HG02642 (cell line): Measurements from ENCODE around the gene STARD7.

Experiments
- ATAC-seq: cut with Tn5 transposase; IDR thresholded peaks from one replicate; pipeline ENCODE4 v1.9.1; 2021; ENCODE audit warnings: mild to moderate bottlenecking; ENCODE audit not compliant: unreplicated experiment, poor library complexity

Gene STARD7

DNA sequence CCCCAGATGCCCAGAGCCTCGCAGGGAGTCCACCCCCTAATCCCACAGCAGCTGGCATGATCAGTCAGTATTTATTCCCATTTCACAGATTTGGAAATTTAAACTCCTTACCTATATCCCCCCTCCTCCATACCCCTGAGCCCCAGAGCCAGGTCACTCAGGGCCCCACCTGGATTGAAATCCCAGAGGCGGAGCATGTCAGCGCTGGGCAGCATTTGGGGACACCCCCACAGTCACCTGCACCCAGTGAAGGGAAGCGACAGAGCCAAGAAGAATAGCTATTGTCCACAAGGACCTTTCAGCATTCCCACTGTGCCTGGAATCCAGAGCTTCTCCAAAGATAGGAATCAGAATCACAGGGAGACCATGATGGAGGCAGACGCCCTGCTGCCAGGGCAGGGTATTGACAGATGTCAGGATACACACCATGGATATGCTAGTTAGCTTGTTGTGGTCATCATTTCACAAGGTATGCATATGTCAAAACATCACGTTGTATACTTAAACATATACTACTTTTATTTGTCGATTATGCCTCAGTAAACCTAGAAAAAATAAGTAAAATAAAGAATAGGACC, 69.4 kb downstream of the STARD7 start:
- no peak for ATAC-seq

DNA sequence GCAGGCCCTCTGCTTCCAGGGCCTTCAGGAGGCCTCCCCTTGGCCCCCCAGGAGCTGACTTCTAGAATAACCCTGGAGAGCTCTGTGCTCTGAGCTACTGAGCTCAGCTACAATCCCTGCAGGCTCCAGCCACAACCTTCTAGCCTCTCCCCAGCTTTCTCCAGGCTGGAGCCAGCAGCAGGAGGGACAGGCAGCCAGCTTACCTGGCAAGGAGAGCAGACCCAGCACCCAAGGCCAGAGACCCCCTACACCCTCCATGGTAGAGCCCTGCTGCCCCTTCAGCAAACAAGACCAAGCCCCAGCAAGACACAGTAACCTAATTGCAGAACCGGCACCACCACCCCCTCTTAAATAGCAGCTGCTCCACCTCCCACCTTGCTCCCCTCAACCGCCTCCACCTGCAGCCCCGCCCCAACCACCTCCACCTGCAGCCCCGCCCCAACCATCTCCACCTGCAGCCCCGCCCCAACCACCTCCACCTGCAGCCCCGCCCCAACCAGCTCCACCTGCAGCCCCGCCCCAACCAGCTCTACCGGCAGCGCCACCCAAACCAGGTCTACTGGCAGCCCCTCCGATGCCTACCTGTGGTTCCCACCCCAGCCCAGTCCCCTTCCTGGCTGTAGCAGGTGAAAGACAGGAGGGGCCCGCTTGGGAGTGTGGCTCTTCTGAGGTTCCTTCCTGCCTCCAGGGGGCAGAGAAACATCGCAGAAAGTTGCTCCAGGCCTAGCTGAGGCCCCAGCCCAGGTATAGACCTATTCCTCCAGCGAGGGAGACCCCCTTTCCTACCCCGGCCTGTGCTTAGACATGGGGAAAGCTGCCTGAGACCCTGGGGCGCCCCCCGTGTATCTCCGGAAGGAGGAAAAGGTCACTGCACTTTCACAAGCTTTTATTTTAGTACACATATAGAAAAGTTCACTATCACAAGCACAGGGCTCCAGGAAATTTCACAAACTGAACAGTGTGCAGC, 70.2 kb downstream of the STARD7 start, which contains the start of gene ASTL:
ASTL (minus strand) TSS at position 324 of the 967 bp plus-strand sequence; CDS start at position 258, 66 bp downstream.
- no peak for ATAC-seq

DNA sequence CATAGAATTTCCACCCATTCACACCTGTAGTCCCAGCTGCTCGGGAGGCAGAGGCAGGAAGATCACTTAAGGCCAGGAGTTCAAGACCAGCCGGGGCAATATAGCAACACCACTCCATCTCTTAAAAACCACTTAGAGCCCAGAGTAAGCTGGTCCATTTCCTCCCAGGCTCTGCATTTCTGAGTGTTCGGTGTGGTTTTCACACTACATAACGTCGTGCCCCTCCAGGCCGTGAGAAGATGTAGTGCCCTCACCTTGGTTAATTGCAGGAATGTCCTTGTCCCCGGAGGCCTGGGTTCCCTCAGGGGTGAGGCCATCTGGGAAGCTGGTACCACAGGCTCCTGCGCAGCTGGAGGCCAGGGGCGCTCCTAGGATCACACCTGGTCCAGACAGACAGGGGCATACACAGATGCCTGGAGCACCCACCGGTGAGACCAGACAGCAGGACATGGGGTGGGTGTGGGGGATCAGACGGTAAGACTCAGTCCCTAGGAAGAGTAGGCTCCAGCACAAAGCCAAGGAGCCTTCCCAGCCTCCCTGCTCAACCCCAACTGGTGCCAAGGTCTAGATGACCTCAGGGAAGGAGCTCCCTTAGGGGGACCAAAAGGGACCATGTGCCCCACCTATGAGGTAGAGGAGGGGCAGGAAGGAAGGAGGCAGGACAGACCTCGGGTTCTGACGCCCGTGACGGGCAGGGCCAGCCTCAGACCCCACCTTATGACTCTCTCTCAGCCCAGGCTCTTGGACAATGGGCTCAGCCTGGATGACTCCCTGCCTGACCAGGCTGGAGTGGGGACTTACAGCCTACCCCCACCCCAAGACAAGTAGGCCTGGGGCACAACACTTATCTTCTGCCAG, 71.1 kb downstream of the STARD7 start:
- no peak for ATAC-seq

- ATAC-seq = no peak
Measured at GRCh38 chr2:96136129-96136720, 72.4 kb downstream of the STARD7 start.

GRCh38 chr2:96135621-96136020, 73.0 kb downstream of the STARD7 start:
- ATAC-seq = no peak

GRCh38 chr2:96135171-96135570, 73.5 kb downstream of the STARD7 start:
- no peak for ATAC-seq
